ENCODE data around the gene ABCC6.
"Not testable (repeated sequence)": the region's sequence is repeated elsewhere in the genome, so short reads cannot be mapped to it uniquely, and the experiment has no call there.

- not testable (repeated sequence) for TF ChIP-seq CTCF, POLR2A, POLR2AphosphoS5 (IDR thresholded peaks at IDR 0.05)
Observed at GRCh38 chr16:16181748-16182147, 41.5 kb downstream of the ABCC6 start.
